ENCODE data around the gene CKMT2.

The CKMT2 gene

DNA sequence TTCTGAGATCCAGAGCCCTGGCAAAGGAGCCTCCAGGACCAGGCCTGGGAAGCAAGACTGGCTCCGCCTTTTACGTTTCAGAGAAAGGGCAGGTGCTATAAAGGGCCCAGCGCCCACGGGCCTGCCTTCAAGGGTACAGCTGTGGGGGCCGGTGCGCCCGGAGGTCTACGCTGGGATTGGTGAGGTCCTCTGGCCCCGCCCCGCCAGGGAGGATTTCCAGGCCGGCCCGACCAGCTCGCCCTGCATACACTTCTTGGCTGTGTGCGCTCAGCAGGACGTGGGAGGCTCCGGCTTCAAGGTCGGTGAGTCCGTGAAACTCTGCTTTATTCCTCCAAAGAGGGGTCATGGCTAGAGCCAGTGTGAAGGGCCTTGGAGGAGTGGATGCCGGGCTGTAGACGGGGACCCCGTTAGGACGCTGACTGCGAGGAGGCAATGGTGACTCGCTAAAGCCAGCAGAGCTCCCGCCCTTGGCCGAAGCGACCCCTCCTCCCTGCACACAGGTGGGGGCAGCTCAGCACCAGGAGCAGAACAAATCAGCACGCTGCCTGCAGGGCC, at the start of gene CKMT2:
Gene CKMT2, plus strand, starts transcription at position 243 of the 555 bp plus-strand sequence. CDS start 17,811 bp downstream, outside the sequence.
- no peak for DNase-seq (ENCODE audit: low read depth in 2 of 2)

DNA sequence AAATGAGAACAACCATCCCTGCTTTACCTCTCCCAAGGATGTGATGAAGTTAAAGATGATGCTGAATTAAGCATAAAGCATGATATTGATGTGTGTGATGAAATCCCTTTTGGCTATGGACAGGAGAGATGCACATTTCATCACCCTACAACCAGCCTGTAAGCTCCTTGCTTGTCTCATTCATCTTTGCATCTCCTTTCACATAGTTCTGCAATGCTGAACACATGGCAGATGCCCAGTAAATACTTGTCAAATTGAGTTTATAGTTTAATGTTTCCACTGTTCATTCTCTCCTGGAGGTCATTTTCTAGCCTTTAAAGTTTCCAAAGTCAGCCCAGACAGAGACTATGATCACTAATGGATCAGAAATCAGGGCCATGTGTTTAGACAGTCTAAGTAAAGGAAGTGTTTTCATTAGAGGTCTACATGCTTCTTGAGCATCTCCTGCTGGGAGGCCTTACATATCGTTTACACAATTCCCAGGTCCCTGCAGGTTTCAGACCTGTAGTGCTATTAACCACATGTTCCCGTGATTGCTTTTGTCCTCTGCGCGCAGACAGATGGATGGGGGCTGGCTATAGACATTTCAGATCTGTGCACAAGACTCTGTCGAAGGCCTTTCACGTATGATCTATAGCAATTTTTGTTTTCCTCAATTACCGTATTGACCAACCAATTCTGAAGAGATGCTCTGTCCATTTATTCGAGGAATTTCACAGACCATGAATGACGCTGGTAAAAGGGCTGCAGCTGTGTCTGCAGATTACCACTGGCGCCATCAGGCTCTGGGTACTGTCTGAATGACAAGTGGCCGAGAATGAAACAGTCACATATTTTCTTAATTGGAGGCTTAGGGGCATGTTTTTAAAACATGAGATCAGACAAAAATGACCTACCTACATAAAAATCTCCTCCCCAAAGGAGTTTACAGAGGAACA, 49.0 kb upstream of the CKMT2 start:
- no peak for DNase-seq (ENCODE audit: low read depth in 2 of 2)

GRCh38 chr5:81184749-81185110, 48.4 kb upstream of the CKMT2 start:
- no peak for DNase-seq (ENCODE audit: low read depth in 2 of 2)

DNA sequence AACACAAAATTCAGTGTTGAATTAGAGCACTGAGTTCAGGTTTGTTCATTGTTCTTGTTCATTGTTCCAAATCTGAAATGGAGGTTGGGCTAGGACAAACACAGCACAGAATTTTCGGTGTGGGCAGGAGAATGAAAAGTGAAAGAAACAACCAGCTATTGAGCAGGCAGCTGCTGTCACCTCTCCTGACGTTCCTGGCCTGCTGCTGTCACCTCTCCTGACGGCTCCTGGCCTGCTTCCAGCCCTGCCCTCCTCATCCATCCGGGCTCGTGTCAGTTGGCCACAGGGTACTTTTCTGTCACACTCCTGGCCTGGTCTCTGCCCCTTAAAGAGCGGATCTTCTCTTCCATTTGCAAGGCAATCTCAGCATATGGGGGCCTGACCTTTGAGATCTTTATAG, 45.2 kb upstream of the CKMT2 start:
- no peak for DNase-seq (ENCODE audit: low read depth in 2 of 2)

GRCh38 chr5:81188962-81189361, 44.2 kb upstream of the CKMT2 start:
- DNase-seq (ENCODE audit: low read depth in 2 of 2): no peak

DNA sequence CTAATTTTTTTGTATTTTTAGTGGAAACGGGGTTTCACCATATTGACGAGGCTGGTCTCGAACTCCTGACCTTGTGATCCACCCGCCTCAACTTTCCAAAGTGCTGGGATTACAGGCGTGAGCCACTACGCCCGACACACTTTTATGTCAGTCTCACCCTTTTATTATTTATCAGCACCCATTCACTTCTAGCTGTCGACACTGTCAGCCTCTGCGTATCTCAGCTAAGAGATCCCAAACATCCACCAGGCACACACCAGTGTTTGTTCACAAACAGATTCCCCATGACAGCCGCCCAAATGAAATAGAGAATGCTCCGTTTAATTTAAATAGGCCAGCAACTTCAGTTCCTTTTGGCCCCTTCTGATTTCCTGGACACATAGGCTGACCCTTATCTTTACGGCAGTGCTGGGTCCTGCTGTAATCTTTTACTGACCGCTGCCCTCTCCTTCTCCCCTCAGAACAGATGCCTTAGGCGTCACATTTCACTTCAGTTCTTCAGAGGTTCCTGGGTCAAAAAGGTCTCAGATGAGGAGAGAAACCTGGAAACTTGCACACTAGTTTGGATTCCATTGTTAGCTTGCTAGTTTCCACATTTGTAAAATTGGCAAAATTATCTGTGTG, 43.1 kb upstream of the CKMT2 start:
- no peak for DNase-seq (ENCODE audit: low read depth in 2 of 2)

GRCh38 chr5:81191726-81192372, 41.3 kb upstream of the CKMT2 start:
- DNase-seq (ENCODE audit: low read depth in 2 of 2): no peak

DNA sequence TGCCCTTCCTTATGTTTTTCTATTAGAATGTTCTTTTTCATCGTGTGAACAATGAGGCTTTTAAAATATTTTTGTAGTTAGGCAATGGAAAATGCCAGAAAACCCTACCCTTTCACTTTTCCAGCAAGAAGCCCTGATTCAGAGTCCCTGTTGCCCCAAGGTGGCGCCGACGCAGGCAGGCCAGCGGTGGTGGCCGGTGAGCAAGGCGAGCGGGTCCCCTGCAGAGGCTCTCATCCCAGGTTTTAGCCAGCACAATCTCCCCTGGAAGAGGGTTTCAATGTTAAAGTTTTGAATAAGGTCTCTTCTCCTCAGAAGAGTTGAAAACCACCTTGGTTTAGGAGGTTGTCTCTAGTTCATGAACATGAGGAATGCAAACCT, 40.8 kb upstream of the CKMT2 start:
- DNase-seq (ENCODE audit: low read depth in 2 of 2): no peak

GRCh38 chr5:81194633-81195334, 38.3 kb upstream of the CKMT2 start:
- DNase-seq (ENCODE audit: low read depth in 2 of 2): peak; percentile 46 to 66

DNA sequence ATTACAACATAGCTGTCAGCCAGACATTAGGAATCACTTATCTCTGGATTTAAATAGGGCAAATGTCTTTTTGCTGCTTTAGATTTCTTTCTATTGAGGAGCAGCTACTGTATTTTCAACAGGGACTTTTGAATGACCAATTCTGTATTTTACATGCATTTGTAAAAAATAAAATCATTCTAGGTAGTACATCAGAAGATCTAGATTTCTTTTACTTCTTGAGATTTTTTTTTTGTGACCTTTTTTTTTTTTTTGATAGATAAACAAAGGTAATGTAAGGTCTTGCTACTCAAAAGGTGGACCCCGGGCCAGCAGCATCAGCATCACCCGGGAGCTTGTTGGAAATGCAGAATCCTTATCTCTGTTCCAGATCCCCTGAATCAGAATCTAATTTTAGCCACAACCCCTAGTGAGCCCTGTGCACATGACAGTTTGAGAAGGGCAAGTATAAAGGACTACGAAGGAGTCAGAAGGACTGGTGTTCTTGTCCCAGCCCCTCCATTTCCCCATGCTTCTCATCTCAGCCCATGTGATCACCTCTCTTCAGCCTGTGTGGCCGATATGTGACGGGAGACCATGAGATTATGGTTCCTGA, 37.7 kb upstream of the CKMT2 start:
- DNase-seq (ENCODE audit: low read depth in 2 of 2): no peak

DNA sequence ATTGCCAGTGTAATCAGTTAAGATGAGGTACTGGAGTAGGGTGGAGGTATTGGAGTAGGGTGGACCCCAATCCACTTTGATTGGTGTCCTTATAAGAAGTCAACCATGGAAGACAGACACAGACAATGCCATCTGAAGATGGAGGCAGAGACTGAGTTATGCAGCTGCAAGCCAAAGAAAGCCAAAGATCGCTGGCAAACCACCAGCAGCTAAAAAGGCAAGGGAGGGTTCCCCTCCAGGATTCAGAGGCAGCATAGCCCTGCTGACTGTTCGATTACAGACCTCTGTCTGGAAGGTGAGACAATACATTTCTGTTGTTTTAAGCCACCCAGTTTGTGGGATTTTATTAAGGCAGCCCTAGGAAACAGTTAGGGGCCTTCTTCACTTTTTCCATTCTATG, 30.5 kb upstream of the CKMT2 start:
- no peak for DNase-seq (ENCODE audit: low read depth in 2 of 2)

DNA sequence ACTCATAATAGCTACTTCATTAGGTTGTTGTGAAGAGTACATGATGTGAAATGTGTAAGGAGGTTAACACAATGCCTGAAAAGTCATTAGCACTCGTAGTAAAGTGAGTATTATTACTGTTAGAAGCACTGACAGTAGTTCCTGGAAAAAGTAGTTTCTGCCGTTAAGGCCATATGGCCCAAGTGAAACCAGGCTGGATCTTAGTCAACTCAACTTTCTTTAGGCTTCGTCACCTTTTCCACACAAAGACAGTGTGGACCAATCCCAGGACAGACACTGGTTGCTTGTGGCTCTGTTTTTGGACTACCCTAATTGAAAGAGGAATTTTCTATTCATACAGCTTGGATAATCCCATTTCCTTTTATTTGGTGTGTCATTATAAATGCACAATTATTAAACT, 29.4 kb upstream of the CKMT2 start:
- DNase-seq (ENCODE audit: low read depth in 2 of 2): no peak

DNA sequence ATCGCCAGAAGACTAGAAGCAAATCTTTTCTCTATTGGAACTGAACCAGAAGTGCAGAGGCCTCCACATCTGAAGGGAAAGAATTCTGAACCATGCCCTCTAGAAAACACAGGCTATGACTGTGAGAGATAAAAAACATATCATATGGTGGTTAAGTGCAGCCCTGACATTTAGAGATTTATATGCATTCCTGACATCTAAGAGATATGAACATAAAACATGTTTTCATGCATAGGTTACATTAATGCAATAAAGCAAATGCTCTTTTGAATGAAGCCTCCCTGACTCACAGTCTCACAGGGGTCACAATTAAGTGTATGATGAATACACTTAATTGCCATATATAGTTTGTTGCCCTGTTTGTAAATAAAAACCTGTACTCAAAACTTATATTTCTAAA, 28.9 kb upstream of the CKMT2 start:
- no peak for DNase-seq (ENCODE audit: low read depth in 2 of 2)

- no peak for DNase-seq (ENCODE audit: low read depth in 2 of 2)
Measured at GRCh38 chr5:81205058-81205457, 28.1 kb upstream of the CKMT2 start.

- DNase-seq (ENCODE audit: low read depth in 2 of 2): no peak
Measured at GRCh38 chr5:81207009-81207408, 26.1 kb upstream of the CKMT2 start.

DNA sequence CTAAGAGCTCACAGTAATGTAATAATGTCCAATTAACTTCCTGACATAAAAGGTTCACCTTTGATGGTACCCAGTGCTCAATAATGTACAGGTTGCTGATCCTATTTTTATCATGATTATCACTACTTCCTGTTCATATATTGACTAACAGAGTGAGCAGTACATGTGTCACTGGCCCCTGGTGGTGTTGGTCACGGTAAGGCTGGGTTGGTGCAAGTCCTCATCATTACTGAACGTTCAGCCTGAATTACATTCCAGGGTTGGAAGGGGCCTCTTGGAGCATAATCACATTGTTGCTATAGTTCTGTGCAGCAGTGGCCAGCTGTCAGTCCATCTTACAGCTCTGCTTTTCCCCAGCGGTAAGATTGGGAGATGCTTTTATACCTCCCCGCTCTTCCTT, 24.2 kb upstream of the CKMT2 start:
- no peak for DNase-seq (ENCODE audit: low read depth in 2 of 2)

DNA sequence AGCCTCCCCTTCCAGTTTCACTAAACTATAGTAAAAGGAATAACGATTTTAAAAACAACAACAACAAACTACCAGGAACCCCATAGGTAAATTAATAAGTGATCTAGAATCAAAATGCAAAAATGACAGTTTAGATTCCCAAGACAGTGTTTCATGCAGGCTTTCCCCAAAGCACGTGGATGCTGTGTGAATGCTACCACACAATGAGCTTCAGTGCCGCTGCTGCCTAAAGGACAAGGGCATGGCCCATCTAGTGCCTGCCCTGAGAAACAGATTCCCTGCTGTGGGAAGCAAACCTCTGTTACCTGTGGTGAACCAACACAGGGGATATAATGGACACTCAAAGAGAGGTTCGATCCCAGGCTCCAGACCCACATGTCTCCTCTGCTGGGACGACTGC, 23.7 kb upstream of the CKMT2 start:
- DNase-seq (ENCODE audit: low read depth in 2 of 2): no peak

- no peak for DNase-seq (ENCODE audit: low read depth in 2 of 2)
Measured at GRCh38 chr5:81209869-81210493, 23.1 kb upstream of the CKMT2 start.

GRCh38 chr5:81212211-81212751, 20.8 kb upstream of the CKMT2 start:
- no peak for DNase-seq (ENCODE audit: low read depth in 2 of 2)

DNA sequence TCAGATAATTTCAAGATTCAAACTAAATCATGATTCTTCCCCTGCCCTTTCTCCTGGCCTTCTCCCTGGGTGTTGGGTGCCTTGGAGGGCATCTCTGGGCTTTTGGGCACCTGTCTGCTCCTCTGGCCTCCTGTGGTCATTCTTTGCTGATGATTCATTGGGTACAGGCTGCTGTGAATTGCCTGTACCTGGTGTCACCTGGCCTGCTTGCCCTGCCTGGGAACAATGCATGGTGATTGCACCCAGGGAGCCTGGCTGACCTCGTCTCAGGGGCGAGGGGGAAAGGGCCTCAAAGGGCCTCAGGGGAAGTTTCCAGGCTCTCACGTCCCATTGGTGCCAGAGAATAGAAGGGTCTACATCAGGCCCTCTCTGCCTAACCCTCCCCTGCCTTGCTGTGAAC, 20.1 kb upstream of the CKMT2 start:
- DNase-seq (ENCODE audit: low read depth in 2 of 2): no peak

DNA sequence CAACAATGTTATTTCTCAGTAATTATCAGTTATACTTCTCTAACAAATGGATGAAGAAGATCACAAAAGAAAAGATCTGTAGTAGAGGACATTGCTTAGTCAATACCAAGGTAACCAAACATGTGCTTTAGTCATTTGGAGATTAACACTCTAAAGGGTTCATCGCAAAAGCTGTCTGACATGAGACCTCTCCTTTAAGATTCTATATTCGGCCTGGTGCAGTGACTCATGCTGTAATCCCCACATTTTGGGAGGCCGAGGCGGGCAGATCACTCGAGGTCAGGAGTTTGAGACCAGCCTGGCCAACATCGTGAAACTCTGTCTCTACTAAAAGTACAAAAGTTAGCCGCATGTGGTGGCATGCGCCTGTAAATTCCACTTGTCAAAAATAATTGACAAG, 18.3 kb upstream of the CKMT2 start:
- DNase-seq (ENCODE audit: low read depth in 2 of 2): no peak

Data from stimulated activated CD8-positive, alpha-beta memory T cell treated with anti-CD3 and anti-CD28 coated beads, Interleukin-7, amount 100 ng/mL, for 1 hour (primary cell).